Measurements from ENCODE around the gene SYT11.
A peak's percentile ranks its signal among the peaks of the same experiment; 100 is the strongest.
"Not testable (repeated sequence)": the region's sequence is repeated elsewhere in the genome, so short reads cannot be mapped to it uniquely, and the experiment has no call there.

SYT11 gene

GRCh38 chr1:155833665-155834295, 25.6 kb upstream of the SYT11 start:
- no peak for TF ChIP-seq CTCF (IDR thresholded peaks at IDR 0.05; ENCODE audit: low read depth, low read length, missing control alignments)
- in situ Hi-C loops (cut with HindIII; ENCODE audit: low sequenced_read_pairs) = no loop called here
- DNase-seq (ENCODE audit: low read depth) = no peak
- peak overlapping the region; percentile 19 for H3K4me3 ChIP-seq (ENCODE audit: low read depth, low read length)

- in situ Hi-C loops (cut with HindIII; ENCODE audit: low sequenced_read_pairs) = no loop called here
- peak; percentile 87 for DNase-seq (ENCODE audit: low read depth)
- peak overlapping the region; percentile 2 for H3K4me3 ChIP-seq (ENCODE audit: low read depth, low read length)
- TF ChIP-seq CTCF (IDR thresholded peaks at IDR 0.05; ENCODE audit: low read depth, low read length, missing control alignments) = no peak
These were observed 25.0 kb upstream of the SYT11 start for GRCh38 chr1:155834296-155834926.

GRCh38 chr1:155834927-155835399, 24.4 kb upstream of the SYT11 start:
- H3K4me3 ChIP-seq (ENCODE audit: low read depth, low read length); in situ Hi-C loops (cut with HindIII; ENCODE audit: low sequenced_read_pairs); DNase-seq (ENCODE audit: low read depth): not testable (repeated sequence)

- no peak overlapping the region for H3K4me3 ChIP-seq (ENCODE audit: low read depth, low read length)
- in situ Hi-C loops (cut with HindIII; ENCODE audit: low sequenced_read_pairs) = no loop called here
- no peak for TF ChIP-seq CTCF (IDR thresholded peaks at IDR 0.05; ENCODE audit: low read depth, low read length, missing control alignments)
These were observed 23.8 kb upstream of the SYT11 start for GRCh38 chr1:155835548-155835947.

GRCh38 chr1:155840386-155840785, 19.0 kb upstream of the SYT11 start:
- no peak for DNase-seq (ENCODE audit: low read depth)
- in situ Hi-C loops (cut with HindIII; ENCODE audit: low sequenced_read_pairs) = no loop called here
- H3K4me3 ChIP-seq (ENCODE audit: low read depth, low read length) = no peak overlapping the region
- no peak for TF ChIP-seq CTCF (IDR thresholded peaks at IDR 0.05; ENCODE audit: low read depth, low read length, missing control alignments)

More at GRCh38 chr1:155835548-155835947, 23.8 kb upstream of the SYT11 start:
- DNase-seq (ENCODE audit: low read depth) = no peak

GRCh38 chr1:155844860-155845421, 14.4 kb upstream of the SYT11 start:
- in situ Hi-C loops (cut with HindIII; ENCODE audit: low sequenced_read_pairs) = loop anchor here (5.0 kb wide), 1 partner anchor 43 kb away; no protein-coding TSS in a partner anchor
- TF ChIP-seq CTCF (IDR thresholded peaks at IDR 0.05; ENCODE audit: low read depth, low read length, missing control alignments) = no peak
- no peak for DNase-seq (ENCODE audit: low read depth)
- H3K4me3 ChIP-seq (ENCODE audit: low read depth, low read length) = no peak overlapping the region

All from astrocyte of the cerebellum (primary cell).